WERI-Rb-1 (cell line): Measurements from ENCODE around the gene CFAP68.

ENCODE experiments used
- DNase-seq: peaks from one replicate; pipeline ENCODE4 v3.0.0-alpha.2; 2020
- H3K27ac ChIP-seq: fragments of 250-450 bp; sonication (Bioruptor Pico); 2 replicates; pipeline ENCODE4 v1.5.1; 2020; ENCODE audit warnings: mild to moderate bottlenecking, moderate library complexity
- H3K27me3 ChIP-seq: fragments of 250-450 bp; sonication (Bioruptor Pico); 2 replicates; pipeline ENCODE4 v1.5.1; 2021; ENCODE audit warnings: mild to moderate bottlenecking, low read depth, moderate library complexity; ENCODE audit not compliant: insufficient read depth, severe bottlenecking
- H3K36me3 ChIP-seq: fragments of 250-450 bp; sonication (Bioruptor Pico); 2 replicates; pipeline ENCODE4 v1.5.1; 2020; ENCODE audit warnings: mild to moderate bottlenecking, moderate library complexity
- H3K4me3 ChIP-seq: 2 replicates; pipeline ENCODE4 v1.5.1; 2011; ENCODE audit warnings: low read depth, mild to moderate bottlenecking, control low read depth, low read length
- H3K9me3 ChIP-seq: fragments of 250-450 bp; sonication (Bioruptor Pico); 2 replicates; pipeline ENCODE4 v1.5.1; 2021; ENCODE audit warnings: mild to moderate bottlenecking, moderate library complexity; ENCODE audit not compliant: severe bottlenecking
- TF ChIP-seq, protein P1 (sequence below): IDR thresholded peaks from 2 replicates; pipeline ENCODE4 v1.5.1; 2011; ENCODE audit warnings: low read depth, mild to moderate bottlenecking, control low read depth, inconsistent platforms, low read length

Gene CFAP68

GRCh38 chr11:111845276-111846028 is 33.9 kb upstream of the CFAP68 start:
- no peak for DNase-seq
- Histone ChIP-seq H3K4me3 (no peak overlapping the region), H3K27ac (no peak overlapping the region), H3K27me3 (no peaks in the 10 kb centered on the region), H3K9me3 (no peaks in the 10 kb centered on the region), H3K36me3 (peaks cover 17% of the 10 kb centered on the region)
- TF ChIP-seq, protein P1, sequence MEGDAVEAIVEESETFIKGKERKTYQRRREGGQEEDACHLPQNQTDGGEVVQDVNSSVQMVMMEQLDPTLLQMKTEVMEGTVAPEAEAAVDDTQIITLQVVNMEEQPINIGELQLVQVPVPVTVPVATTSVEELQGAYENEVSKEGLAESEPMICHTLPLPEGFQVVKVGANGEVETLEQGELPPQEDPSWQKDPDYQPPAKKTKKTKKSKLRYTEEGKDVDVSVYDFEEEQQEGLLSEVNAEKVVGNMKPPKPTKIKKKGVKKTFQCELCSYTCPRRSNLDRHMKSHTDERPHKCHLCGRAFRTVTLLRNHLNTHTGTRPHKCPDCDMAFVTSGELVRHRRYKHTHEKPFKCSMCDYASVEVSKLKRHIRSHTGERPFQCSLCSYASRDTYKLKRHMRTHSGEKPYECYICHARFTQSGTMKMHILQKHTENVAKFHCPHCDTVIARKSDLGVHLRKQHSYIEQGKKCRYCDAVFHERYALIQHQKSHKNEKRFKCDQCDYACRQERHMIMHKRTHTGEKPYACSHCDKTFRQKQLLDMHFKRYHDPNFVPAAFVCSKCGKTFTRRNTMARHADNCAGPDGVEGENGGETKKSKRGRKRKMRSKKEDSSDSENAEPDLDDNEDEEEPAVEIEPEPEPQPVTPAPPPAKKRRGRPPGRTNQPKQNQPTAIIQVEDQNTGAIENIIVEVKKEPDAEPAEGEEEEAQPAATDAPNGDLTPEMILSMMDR = no peak

GRCh38 chr11:111846063-111846462 is 33.3 kb upstream of the CFAP68 start:
- no peak for DNase-seq
- peaks cover 16% of the 10 kb centered on the region for H3K36me3 ChIP-seq
- H3K27ac ChIP-seq = no peak overlapping the region
- TF ChIP-seq, protein P1 = no peak
- H3K4me3 ChIP-seq = no peak overlapping the region
- no peaks in the 10 kb centered on the region for H3K27me3 ChIP-seq
- H3K9me3 ChIP-seq = no peaks in the 10 kb centered on the region

DNA sequence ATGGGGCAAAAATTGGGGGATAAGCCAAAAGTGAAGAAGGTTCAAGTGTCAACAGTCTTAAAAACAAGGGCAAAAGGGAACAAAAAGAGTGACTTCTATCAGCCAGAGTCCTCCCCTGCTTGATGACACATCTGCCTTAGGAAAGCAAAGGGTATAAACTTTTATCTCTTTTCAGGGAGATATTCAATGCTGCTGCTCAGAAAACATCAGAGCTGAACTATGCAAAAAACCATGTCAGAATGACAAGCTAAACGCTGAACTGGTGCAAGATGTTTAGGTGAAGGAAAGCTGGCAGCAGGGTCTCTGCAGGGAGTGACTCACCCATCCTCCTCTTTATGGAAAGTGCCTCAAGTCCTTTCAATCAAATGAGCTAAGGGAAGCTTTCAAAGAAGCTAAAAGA is 32.7 kb upstream of the CFAP68 start:
- TF ChIP-seq, protein P1 = no peak
- Histone ChIP-seq H3K27me3 (no peaks in the 10 kb centered on the region), H3K9me3 (no peaks in the 10 kb centered on the region), H3K36me3 (peaks cover 16% of the 10 kb centered on the region), H3K4me3 (no peak overlapping the region), H3K27ac (no peak overlapping the region)
- DNase-seq = no peak

DNA sequence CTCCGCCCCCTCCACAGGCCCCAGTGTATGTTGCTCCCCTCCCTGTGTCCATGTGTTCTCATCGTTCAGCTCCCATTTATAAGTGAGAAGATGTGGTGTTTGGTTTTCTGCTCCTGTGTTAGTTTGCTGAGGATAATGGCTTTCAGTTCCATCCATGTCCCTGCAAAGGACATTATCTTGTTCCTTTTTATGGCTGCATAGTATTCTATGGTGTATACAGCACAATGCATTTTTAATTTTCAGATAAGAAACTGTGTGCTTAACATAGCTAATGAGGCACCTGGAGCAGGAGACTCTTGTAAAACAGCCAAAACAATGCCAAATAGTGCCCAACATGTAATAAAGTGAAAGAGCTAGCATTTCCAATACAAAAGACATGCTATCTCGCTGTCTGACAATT is 29.7 kb upstream of the CFAP68 start:
- Histone ChIP-seq H3K36me3 (peaks cover 24% of the 10 kb centered on the region), H3K27ac (no peak overlapping the region), H3K4me3 (no peak overlapping the region), H3K27me3 (no peaks in the 10 kb centered on the region), H3K9me3 (no peaks in the 10 kb centered on the region)
- TF ChIP-seq, protein P1 = no peak
- DNase-seq = no peak

- H3K27me3 ChIP-seq = no peaks in the 10 kb centered on the region
- no peaks in the 10 kb centered on the region for H3K9me3 ChIP-seq
- H3K36me3 ChIP-seq = peaks cover 28% of the 10 kb centered on the region
- no peak overlapping the region for H3K27ac ChIP-seq
- DNase-seq = no peak
- TF ChIP-seq, protein P1 = no peak
- H3K4me3 ChIP-seq = no peak overlapping the region
These were observed 28.3 kb upstream of the CFAP68 start for GRCh38 chr11:111851067-111851466.

DNA sequence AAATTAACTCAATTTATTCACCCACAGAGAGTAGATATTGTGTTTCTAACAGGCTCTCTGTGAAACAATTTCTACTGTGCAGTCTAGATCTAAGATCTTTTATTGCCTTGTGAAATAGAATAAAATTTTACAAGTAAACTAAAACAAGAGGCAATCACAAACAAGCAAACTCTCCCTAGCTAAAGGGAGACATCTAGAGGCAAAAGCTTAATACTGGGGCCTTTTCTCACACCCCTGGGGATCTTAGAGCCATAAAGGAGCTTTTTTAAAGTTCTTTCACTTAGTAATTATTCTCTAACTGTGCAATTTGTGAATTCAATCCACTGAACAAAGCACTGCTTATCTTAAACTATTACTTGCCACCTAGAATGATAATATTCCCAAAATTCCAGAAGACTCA is 27.7 kb upstream of the CFAP68 start:
- H3K9me3 ChIP-seq = no peaks in the 10 kb centered on the region
- DNase-seq = no peak
- H3K27me3 ChIP-seq = no peaks in the 10 kb centered on the region
- TF ChIP-seq, protein P1 = 0 out of 2 replicates have a peak, but pooled peaks have one; percentile 14
- H3K36me3 ChIP-seq = peaks cover 27% of the 10 kb centered on the region
- H3K4me3 ChIP-seq = no peak overlapping the region
- H3K27ac ChIP-seq = no peak overlapping the region
